ENCODE data around the gene TBC1D8. TPM values are rescaled to one million over a fixed set of nuclear protein-coding genes. Genes with fewer than 3 reads are reported as not detected.

The TBC1D8 gene
- total and polyA plus RNA-seq, 9 of the 15 experiments (the other 6 are each of a cell fraction or from before 2014, with no cell fraction given), result 0.36 to 1.3 (median 0.82) TPM

DNA sequence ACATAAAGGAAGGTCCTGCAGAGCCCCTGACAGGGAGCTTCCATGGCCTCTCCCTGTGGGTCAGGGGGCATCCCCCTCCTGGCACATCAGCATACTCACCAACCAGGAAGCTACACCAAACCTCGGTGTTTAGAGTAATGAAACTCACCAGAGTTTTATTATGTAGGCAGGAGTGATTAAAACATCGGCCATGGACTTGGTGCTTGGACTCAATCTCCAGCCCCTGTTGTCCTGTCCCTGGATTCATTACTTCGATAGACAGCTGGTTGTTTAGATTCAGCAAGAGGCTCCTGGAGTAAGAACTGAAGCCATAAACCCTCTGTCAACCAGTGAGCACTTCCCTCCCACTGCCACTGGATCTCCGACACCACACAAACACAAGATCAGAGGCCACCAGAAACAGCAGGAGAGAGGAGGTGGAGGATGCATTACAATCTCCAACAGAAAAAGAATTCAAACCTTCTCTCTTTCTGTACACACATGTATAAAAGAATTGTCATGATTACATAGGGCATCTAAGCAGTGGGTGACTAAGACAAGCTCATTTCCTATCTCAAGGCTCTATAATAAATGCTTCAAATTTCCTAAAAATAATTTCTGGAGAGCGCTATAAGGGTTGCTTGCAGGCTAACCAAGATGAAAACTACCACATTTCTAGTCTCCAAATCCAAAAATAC is 27.2 kb downstream of the TBC1D8 start:
- H3K4me2 ChIP-seq (ENCODE audit: insufficient read depth, low read length), result no peak overlapping the region
- 7% methylated on average over 5 of the region's 5 CpGs for WGBS (ENCODE audit: insufficient coverage, low coverage, missing lambda C conversion rate)
- in situ Hi-C loops (cut with MboI) (no loop called here), intact Hi-C loops (cut with micrococcal nuclease) (no loop called here)
- no peak for TF ChIP-seq ZBTB17 (CRISPR knock-in tag; IDR thresholded peaks at IDR 0.05)
- TF ChIP-seq ZNF717 (CRISPR knock-in tag; IDR thresholded peaks at IDR 0.05), result no peak
- TF ChIP-seq TBL1XR1 (IDR thresholded peaks at IDR 0.05; ENCODE audit: low read length in 2 of 2), result no peak
- TF ChIP-seq ZNF143 (CRISPR knock-in tag; IDR thresholded peaks at IDR 0.05), result no peak
- no peak for TF ChIP-seq SNIP1 (IDR thresholded peaks at IDR 0.05; ENCODE audit: low read depth)
- no peak for TF ChIP-seq HSF4 (CRISPR knock-in tag; IDR thresholded peaks at IDR 0.05; ENCODE audit: borderline replicate concordance)
- TF ChIP-seq, protein P1, sequence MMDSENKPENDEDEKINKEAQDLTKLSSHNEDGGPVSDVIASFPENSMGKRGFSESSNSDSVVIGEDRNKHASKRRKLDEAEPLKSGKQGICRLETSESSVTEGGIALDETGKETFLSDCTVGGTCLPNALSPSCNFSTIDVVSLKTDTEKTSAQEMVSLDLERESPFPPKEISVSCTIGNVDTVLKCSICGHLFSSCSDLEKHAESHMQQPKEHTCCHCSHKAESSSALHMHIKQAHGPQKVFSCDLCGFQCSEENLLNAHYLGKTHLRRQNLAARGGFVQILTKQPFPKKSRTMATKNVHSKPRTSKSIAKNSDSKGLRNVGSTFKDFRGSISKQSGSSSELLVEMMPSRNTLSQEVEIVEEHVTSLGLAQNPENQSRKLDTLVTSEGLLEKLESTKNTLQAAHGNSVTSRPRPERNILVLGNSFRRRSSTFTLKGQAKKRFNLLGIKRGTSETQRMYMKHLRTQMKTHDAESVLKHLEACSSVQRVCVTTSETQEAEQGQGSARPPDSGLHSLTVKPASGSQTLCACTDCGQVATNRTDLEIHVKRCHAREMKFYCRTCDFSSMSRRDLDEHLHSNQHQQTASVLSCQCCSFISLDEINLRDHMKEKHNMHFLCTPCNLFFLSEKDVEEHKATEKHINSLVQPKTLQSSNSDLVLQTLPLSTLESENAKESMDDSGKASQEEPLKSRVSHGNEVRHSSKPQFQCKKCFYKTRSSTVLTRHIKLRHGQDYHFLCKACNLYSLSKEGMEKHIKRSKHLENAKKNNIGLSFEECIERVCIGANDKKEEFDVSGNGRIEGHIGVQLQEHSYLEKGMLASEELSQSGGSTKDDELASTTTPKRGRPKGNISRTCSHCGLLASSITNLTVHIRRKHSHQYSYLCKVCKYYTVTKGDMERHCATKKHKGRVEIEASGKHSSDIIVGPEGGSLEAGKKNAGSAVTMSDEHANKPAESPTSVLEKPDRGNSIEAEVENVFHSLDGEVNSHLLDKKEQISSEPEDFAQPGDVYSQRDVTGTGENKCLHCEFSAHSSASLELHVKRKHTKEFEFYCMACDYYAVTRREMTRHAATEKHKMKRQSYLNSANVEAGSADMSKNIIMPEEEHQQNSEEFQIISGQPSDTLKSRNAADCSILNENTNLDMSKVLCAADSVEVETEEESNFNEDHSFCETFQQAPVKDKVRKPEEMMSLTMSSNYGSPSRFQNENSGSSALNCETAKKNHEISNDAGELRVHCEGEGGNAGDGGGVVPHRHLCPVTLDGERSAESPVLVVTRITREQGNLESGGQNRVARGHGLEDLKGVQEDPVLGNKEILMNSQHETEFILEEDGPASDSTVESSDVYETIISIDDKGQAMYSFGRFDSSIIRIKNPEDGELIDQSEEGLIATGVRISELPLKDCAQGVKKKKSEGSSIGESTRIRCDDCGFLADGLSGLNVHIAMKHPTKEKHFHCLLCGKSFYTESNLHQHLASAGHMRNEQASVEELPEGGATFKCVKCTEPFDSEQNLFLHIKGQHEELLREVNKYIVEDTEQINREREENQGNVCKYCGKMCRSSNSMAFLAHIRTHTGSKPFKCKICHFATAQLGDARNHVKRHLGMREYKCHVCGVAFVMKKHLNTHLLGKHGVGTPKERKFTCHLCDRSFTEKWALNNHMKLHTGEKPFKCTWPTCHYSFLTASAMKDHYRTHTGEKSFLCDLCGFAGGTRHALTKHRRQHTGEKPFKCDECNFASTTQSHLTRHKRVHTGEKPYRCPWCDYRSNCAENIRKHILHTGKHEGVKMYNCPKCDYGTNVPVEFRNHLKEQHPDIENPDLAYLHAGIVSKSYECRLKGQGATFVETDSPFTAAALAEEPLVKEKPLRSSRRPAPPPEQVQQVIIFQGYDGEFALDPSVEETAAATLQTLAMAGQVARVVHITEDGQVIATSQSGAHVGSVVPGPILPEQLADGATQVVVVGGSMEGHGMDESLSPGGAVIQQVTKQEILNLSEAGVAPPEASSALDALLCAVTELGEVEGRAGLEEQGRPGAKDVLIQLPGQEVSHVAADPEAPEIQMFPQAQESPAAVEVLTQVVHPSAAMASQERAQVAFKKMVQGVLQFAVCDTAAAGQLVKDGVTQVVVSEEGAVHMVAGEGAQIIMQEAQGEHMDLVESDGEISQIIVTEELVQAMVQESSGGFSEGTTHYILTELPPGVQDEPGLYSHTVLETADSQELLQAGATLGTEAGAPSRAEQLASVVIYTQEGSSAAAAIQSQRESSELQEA (IDR thresholded peaks at IDR 0.05; ENCODE audit: low read depth), result no peak
- TF ChIP-seq SAP30 (IDR thresholded peaks at IDR 0.05; ENCODE audit: borderline replicate concordance, insufficient read depth, low read depth, low read length, poor library complexity, severe bottlenecking), result no peak
- TF ChIP-seq STAT5B (CRISPR knock-in tag; IDR thresholded peaks at IDR 0.05), result no peak
- H3K4me1 ChIP-seq (replicated peaks in 1 of 2; ENCODE audit: control insufficient read depth in 2 of 2, insufficient read depth in 2 of 2, low read length in 2 of 2), result no peaks in the 10 kb centered on the region
- ATAC-seq (no peak), FAIRE-seq (no peak), DNase-seq (ENCODE audit: extremely low read depth in 1 of 4, low spot score in 3 of 4) (no peak)
- no peaks in the 10 kb centered on the region for H3K9me3 ChIP-seq (replicated peaks; ENCODE audit: control insufficient read depth, insufficient read depth, low read depth, low read length)
- H3K9ac ChIP-seq (ENCODE audit: insufficient read depth in 1 of 2, low read depth in 2 of 2, low read length in 2 of 2), result no peak overlapping the region
- H3K27ac ChIP-seq (ENCODE audit: extremely low read depth, low read depth, low read length), result no peak overlapping the region
- BruUV-seq (replicated peaks), result no TSS peak
- H3K36me3 ChIP-seq (ENCODE audit: control insufficient read depth, insufficient read depth, low read length), result no peaks in the 10 kb centered on the region
- H3K79me2 ChIP-seq (ENCODE audit: control insufficient read depth, insufficient read depth, low read length), result no peaks in the 10 kb centered on the region
- POLR2A ChIA-PET, result interaction anchor here (0.6 kb wide), 1 partner anchor 11 kb away, joined by 3 read pairs; no protein-coding TSS in a partner anchor
- H3K27me3 ChIP-seq (ENCODE audit: control insufficient read depth in 2 of 2, insufficient read depth in 2 of 2, low read length in 2 of 2), result peaks cover 23 to 53% of the 10 kb centered on the region in 2 experiments
- CTCF ChIA-PET (ENCODE audit: low intra/inter-chr PET ratio), result no interaction called here
- H4K20me1 ChIP-seq (replicated peaks; ENCODE audit: control insufficient read depth, insufficient read depth, low read length), result no peaks in the 10 kb centered on the region
- H3K4me3 ChIP-seq, result no peak overlapping the region
- H2AFZ ChIP-seq (ENCODE audit: low read depth, low read length), result no peak overlapping the region
- no peaks in the 10 kb centered on the region for H3K9me1 ChIP-seq (ENCODE audit: control insufficient read depth, insufficient read depth, low read length)

Measured in K562 (cell line).